ENCODE results near the gene TMEM101. TPM values are rescaled to one million over a fixed set of nuclear protein-coding genes. Genes with fewer than 3 reads are reported as not detected.

TMEM101 gene
- total RNA-seq, 1 experiment from 2014 or later: 18.6 TPM

DNA sequence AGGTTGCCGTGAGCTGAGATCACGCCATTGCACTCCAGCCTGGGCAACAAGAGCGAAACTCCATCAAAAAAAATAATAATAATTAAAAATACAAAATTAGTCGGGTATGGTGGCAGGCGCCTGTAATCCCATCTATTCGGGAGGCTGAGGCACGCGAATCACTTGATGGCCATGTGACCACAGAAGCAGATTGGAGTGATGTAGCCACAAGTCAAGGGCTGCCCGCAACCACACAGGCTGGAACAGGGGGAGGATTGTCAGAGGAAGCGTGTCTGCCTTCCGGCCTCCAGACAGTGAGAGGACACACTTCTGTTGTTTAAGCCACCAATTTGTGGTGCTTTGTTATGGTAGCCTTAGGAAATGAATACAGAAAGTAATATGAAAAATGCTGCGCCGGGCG is 22.1 kb downstream of the TMEM101 start:
- no peak overlapping the region for H3K23ac ChIP-seq (ENCODE audit: insufficient read length, low read depth, low read length)
- H3K23me2 ChIP-seq (ENCODE audit: insufficient read length, low read depth, low read length, poor library complexity, severe bottlenecking): peaks cover 6% of the 10 kb centered on the region
- H3K9ac ChIP-seq (ENCODE audit: extremely low read depth, insufficient read length, low read length): no peak overlapping the region
- Mint-ChIP-seq H3K4me3 (no peak overlapping the region), H3K27ac (no peak overlapping the region), H3K27me3 (ENCODE audit: low read depth) (peaks cover 20% of the 10 kb centered on the region), H3K9me3 (no peaks in the 10 kb centered on the region), H3K36me3 (ENCODE audit: insufficient read depth in 1 of 3, low read depth in 3 of 3) (no peaks in the 10 kb centered on the region), H3K4me1 (peaks cover 3 to 10% of the 10 kb centered on the region in 2 experiments; a peak in 3 of 4 replicates)
- no peak overlapping the region for H2BK15ac ChIP-seq (ENCODE audit: low read depth, low read length)
- H3K79me1 ChIP-seq (ENCODE audit: insufficient read depth, low read depth, low read length, poor library complexity, severe bottlenecking): no peaks in the 10 kb centered on the region
- no peak overlapping the region for H3K56ac ChIP-seq (ENCODE audit: insufficient read length, low read depth, low read length)
- H3K4me1 ChIP-seq (ENCODE audit: insufficient read depth, low read length): no peaks in the 10 kb centered on the region
- no peaks in the 10 kb centered on the region for H3K79me2 ChIP-seq (ENCODE audit: insufficient read depth, low read length)
- no peak for DNase-seq
- no peak overlapping the region for H4K8ac ChIP-seq (replicated peaks; ENCODE audit: insufficient read length, low read depth, low read length)
- H3K4me2 ChIP-seq (ENCODE audit: insufficient read depth, insufficient read length, low read length): no peak overlapping the region
- no peak overlapping the region for H3K4ac ChIP-seq (ENCODE audit: low read depth, low read length)
- no peak overlapping the region for H3T11ph ChIP-seq (ENCODE audit: low read length)
- no peak overlapping the region for H3K14ac ChIP-seq (ENCODE audit: insufficient read depth, low read length)
- H2BK20ac ChIP-seq (ENCODE audit: low read depth, low read length, poor library complexity, severe bottlenecking): no peak overlapping the region
- no peak overlapping the region for H3K27ac ChIP-seq (ENCODE audit: insufficient read length, low read depth, low read length)
- H3K27me3 ChIP-seq (ENCODE audit: insufficient read depth, low read length): no peaks in the 10 kb centered on the region
- H3K9me3 ChIP-seq (ENCODE audit: control insufficient read depth, low read depth, low read length): no peaks in the 10 kb centered on the region
- no peak overlapping the region for H2BK5ac ChIP-seq (ENCODE audit: insufficient read length, low read length)
- no peak overlapping the region for H4K91ac ChIP-seq (ENCODE audit: insufficient read length, low read depth, low read length)
- H2BK120ac ChIP-seq (ENCODE audit: low read depth, low read length, poor library complexity, severe bottlenecking): no peak overlapping the region
- no peaks in the 10 kb centered on the region for H4K20me1 ChIP-seq (ENCODE audit: control insufficient read depth, insufficient read depth, insufficient read length)
- TF ChIP-seq, protein P1, sequence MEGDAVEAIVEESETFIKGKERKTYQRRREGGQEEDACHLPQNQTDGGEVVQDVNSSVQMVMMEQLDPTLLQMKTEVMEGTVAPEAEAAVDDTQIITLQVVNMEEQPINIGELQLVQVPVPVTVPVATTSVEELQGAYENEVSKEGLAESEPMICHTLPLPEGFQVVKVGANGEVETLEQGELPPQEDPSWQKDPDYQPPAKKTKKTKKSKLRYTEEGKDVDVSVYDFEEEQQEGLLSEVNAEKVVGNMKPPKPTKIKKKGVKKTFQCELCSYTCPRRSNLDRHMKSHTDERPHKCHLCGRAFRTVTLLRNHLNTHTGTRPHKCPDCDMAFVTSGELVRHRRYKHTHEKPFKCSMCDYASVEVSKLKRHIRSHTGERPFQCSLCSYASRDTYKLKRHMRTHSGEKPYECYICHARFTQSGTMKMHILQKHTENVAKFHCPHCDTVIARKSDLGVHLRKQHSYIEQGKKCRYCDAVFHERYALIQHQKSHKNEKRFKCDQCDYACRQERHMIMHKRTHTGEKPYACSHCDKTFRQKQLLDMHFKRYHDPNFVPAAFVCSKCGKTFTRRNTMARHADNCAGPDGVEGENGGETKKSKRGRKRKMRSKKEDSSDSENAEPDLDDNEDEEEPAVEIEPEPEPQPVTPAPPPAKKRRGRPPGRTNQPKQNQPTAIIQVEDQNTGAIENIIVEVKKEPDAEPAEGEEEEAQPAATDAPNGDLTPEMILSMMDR (conservative IDR thresholded peaks at IDR 0.05): no peak
- no peak overlapping the region for H3K18ac ChIP-seq (ENCODE audit: insufficient read length, low read depth, low read length)
- H4K5ac ChIP-seq (ENCODE audit: insufficient read length, low read depth, low read length): no peak overlapping the region
- no peak overlapping the region for H2BK12ac ChIP-seq (ENCODE audit: insufficient read length, low read depth, low read length)
- WGBS (ENCODE audit: extremely low coverage, insufficient read length, low lambda C conversion rate): no CpG with 5 or more reads among the region's 14 CpGs
- no peak overlapping the region for H2AK5ac ChIP-seq (ENCODE audit: insufficient read length, low read length)
- no peak overlapping the region for H2AFZ ChIP-seq (ENCODE audit: low read length)
